Osteoblast (primary cell): ENCODE measurements around the gene TAB2. TPM values are rescaled to one million over a fixed set of nuclear protein-coding genes. Genes with fewer than 3 reads are reported as not detected.

Source experiments
- DNase-seq: peaks from one replicate; pipeline ENCODE4 v3.0.0; 2011; ENCODE audit warnings: low spot score, mixed read lengths; ENCODE audit not compliant: insufficient read length; ENCODE audit errors: missing footprints
- H2AFZ ChIP-seq: 2 replicates; pipeline ENCODE4 v1.6.0; 2011; ENCODE audit warnings: mild to moderate bottlenecking, low read length
- H3K27ac ChIP-seq: 2 replicates; pipeline ENCODE4 v1.5.1; 2011; ENCODE audit warnings: mild to moderate bottlenecking, low read depth, low read length, moderate library complexity
- H3K27me3 ChIP-seq: 2 replicates; pipeline ENCODE4 v1.6.0; 2012; ENCODE audit warnings: mild to moderate bottlenecking, control low read depth, inconsistent platforms, low read length, moderate library complexity; ENCODE audit not compliant: insufficient read depth
- H3K36me3 ChIP-seq: 2 replicates; pipeline ENCODE4 v1.5.1; 2011; ENCODE audit warnings: mild to moderate bottlenecking, low read length, control low read depth, moderate library complexity; ENCODE audit not compliant: insufficient read depth
- H3K4me1 ChIP-seq: 2 replicates; pipeline ENCODE4 v1.5.1; 2011; ENCODE audit warnings: mild to moderate bottlenecking, low read length, control low read depth, moderate library complexity; ENCODE audit not compliant: insufficient read depth
- H3K4me2 ChIP-seq: 2 replicates; pipeline ENCODE4 v1.6.0; 2011; ENCODE audit warnings: mild to moderate bottlenecking, low read length; ENCODE audit not compliant: insufficient read depth
- H3K4me3 ChIP-seq: fragments of 200-600 bp; sonication (generic); 3 replicates; pipeline ENCODE4 v1.5.1; 2012; ENCODE audit warnings: mild to moderate bottlenecking, low read length, inconsistent platforms; ENCODE audit not compliant: insufficient read depth
- H3K79me2 ChIP-seq: 2 replicates; pipeline ENCODE4 v1.6.0; 2012; ENCODE audit warnings: mild to moderate bottlenecking, low read length, control low read depth, inconsistent platforms; ENCODE audit not compliant: insufficient read depth
- H3K9me3 ChIP-seq: 2 replicates; pipeline ENCODE4 v1.5.1; 2011; ENCODE audit warnings: low read depth, low read length, control low read depth
- H4K20me1 ChIP-seq: 2 replicates; pipeline ENCODE4 v1.6.0; 2012; ENCODE audit warnings: mild to moderate bottlenecking, low read length, control low read depth; ENCODE audit not compliant: insufficient read depth
- total RNA-seq: library from RNA; depleted of rRNA; stranded (reverse); fragments of >200 nt; gene quantifications from 2 replicates; pipeline ENCODE4 v1.2.3, GENCODE V29; 2012
- TF ChIP-seq, protein P1 (sequence below): IDR thresholded peaks from 2 replicates; pipeline ENCODE4 v1.5.1; 2011; ENCODE audit warnings: mild to moderate bottlenecking, low read depth, low read length, moderate library complexity; ENCODE audit errors: extremely low read depth

Gene TAB2
- total RNA-seq, 1 donor: 28.2 TPM

DNA sequence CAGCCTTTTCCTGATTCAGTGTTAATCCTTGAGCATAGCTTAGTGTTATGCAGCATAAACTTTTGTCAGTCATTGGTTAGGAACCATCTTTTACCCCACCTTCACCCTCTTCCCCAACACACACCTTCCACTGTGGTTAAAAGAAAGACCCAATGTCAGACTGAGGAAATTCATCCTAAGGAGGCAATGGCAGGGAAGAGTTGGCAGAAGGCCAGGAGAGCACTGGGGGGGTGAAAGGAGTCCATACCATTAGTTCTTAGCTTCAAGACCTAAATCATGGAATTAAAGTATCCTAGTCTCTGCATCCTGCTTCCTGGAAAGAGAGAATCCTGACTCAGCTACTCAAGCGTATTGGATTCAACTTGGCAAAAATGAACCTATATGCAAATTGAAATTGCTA, 16.9 kb upstream of the TAB2 start:
- DNase-seq: no peak
- TF ChIP-seq, protein P1, sequence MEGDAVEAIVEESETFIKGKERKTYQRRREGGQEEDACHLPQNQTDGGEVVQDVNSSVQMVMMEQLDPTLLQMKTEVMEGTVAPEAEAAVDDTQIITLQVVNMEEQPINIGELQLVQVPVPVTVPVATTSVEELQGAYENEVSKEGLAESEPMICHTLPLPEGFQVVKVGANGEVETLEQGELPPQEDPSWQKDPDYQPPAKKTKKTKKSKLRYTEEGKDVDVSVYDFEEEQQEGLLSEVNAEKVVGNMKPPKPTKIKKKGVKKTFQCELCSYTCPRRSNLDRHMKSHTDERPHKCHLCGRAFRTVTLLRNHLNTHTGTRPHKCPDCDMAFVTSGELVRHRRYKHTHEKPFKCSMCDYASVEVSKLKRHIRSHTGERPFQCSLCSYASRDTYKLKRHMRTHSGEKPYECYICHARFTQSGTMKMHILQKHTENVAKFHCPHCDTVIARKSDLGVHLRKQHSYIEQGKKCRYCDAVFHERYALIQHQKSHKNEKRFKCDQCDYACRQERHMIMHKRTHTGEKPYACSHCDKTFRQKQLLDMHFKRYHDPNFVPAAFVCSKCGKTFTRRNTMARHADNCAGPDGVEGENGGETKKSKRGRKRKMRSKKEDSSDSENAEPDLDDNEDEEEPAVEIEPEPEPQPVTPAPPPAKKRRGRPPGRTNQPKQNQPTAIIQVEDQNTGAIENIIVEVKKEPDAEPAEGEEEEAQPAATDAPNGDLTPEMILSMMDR: no peak
- H3K4me3 ChIP-seq: no peak overlapping the region
- no peaks in the 10 kb centered on the region for H3K79me2 ChIP-seq
- no peaks in the 10 kb centered on the region for H3K9me3 ChIP-seq
- H4K20me1 ChIP-seq: no peaks in the 10 kb centered on the region
- no peak overlapping the region for H2AFZ ChIP-seq
- H3K27me3 ChIP-seq: peaks cover 5% of the 10 kb centered on the region
- no peak overlapping the region for H3K27ac ChIP-seq
- no peak overlapping the region for H3K4me2 ChIP-seq
- H3K36me3 ChIP-seq: no peaks in the 10 kb centered on the region
- H3K4me1 ChIP-seq: no peaks in the 10 kb centered on the region

DNA sequence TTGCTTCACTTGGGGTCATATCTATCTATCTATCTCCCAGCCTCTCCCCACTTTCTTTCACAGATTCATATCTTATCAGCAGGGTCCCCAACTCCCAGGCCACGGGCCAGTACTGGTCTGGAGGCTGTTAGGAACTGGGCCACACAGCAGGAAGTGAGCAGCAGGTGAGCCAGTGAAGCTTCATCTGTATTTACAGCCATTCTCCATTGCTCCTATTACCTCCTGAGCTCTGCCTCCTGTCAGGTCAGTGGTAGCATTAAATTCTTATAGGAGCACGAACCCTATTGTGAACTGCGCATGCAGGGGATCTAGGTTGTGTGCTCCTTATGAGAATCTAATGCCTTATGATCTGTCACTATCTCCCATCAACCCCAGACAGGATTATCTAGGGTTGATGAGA, 14.8 kb upstream of the TAB2 start:
- TF ChIP-seq, protein P1: no peak
- no peak overlapping the region for H3K27ac ChIP-seq
- no peak for DNase-seq
- no peaks in the 10 kb centered on the region for H3K9me3 ChIP-seq
- H3K79me2 ChIP-seq: no peaks in the 10 kb centered on the region
- H3K27me3 ChIP-seq: peaks cover 5% of the 10 kb centered on the region
- no peak overlapping the region for H2AFZ ChIP-seq
- no peaks in the 10 kb centered on the region for H3K36me3 ChIP-seq
- no peak overlapping the region for H3K4me3 ChIP-seq
- H3K4me1 ChIP-seq: peaks cover 10% of the 10 kb centered on the region
- H4K20me1 ChIP-seq: no peaks in the 10 kb centered on the region
- no peak overlapping the region for H3K4me2 ChIP-seq

DNA sequence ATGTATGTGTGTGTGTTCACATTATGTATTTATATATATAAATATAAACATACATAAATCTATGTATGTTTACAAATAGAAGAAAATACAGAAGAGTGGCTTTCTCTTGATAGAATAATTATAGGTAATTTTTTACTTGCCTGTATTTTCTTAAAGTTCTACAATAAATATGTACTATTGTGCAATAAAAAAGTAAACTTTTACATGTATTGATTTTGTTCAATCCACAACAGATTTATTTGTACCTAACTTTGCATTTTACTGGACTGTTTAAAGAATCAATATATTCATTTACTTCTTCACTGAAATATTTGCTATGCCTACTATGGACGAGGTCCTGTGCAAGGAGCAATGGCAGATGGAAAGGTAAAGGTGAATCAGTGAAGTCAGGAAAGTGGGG, 14.0 kb upstream of the TAB2 start:
- Histone ChIP-seq H3K27me3 (peaks cover 5% of the 10 kb centered on the region), H3K36me3 (no peaks in the 10 kb centered on the region), H3K4me1 (peaks cover 10% of the 10 kb centered on the region), H4K20me1 (no peaks in the 10 kb centered on the region), H3K4me3 (no peak overlapping the region), H3K79me2 (no peaks in the 10 kb centered on the region), H3K27ac (no peak overlapping the region), H3K9me3 (no peaks in the 10 kb centered on the region), H2AFZ (no peak overlapping the region), H3K4me2 (no peak overlapping the region)
- no peak for DNase-seq
- TF ChIP-seq, protein P1: no peak

DNA sequence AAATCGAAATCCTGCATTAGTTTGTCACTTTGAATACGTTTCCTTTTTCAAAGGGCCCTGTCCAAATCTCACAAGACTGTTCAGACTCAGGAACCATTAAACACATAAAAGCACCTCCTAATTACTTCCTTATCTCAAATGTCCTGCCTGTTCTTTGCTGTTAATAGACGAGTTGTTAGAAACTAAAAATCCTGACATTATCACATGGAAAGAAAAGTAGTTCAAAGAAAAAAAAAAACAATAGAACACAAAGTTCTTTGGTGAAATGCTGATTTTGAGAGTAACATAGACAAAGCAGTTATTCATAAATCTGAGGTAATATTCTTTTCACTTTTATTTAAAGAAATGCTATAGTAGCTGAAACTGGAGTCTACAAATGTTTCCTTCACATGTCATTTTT, 12.1 kb upstream of the TAB2 start:
- Histone ChIP-seq H2AFZ (no peak overlapping the region), H3K27me3 (peaks cover 5% of the 10 kb centered on the region)

More for the DNA sequence above, 12.1 kb upstream of the TAB2 start:
- Histone ChIP-seq H3K36me3 (no peaks in the 10 kb centered on the region), H3K4me2 (no peak overlapping the region), H3K79me2 (no peaks in the 10 kb centered on the region), H4K20me1 (no peaks in the 10 kb centered on the region), H3K4me1 (peaks cover 10% of the 10 kb centered on the region), H3K27ac (no peak overlapping the region), H3K9me3 (no peaks in the 10 kb centered on the region), H3K4me3 (no peak overlapping the region)
- TF ChIP-seq, protein P1: no peak
- DNase-seq: no peak
